GM18909 (cell line): ENCODE data around the gene NRP1.
"Not testable (repeated sequence)": the region's sequence is repeated elsewhere in the genome, so short reads cannot be mapped to it uniquely, and the experiment has no call there.

Source experiments
- ATAC-seq: cut with Tn5 transposase; IDR thresholded peaks from one replicate; pipeline ENCODE4 v1.9.1; 2021; ENCODE audit warnings: mild to moderate bottlenecking; ENCODE audit not compliant: unreplicated experiment, poor library complexity

NRP1 gene

DNA sequence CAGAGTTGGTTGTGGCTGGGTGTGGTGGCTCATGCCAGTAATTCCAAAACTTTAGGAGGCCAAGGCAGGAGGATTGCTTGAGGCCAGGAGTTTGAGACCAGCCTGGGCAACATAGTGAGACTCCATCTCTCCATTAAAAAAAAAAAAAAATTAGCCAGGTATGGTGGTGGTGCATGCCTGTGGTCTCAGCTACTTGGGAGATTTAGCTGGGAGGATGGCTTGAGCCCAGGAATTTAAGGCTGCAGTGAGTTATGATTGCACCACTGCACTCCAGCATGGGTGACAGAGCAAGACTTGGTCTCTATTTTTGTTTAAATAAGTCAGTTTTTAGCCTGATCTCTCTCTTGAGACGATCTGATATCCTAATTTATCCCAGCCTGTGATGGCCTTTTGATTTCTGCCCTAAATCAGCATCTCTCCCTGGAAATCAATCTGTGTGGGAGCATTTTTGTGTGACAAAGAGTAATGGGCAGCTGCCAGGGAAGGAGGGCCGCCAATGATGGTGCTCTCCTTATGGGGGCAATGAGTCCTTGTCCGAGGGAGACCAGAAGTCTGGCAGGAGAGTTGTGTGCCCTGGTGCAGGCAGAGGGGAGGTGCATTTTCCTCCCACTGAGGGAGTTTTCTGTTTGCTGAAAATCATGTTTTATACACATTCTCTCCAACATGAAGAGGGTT lies 111.0 kb downstream of the NRP1 start:
- ATAC-seq = no peak

DNA sequence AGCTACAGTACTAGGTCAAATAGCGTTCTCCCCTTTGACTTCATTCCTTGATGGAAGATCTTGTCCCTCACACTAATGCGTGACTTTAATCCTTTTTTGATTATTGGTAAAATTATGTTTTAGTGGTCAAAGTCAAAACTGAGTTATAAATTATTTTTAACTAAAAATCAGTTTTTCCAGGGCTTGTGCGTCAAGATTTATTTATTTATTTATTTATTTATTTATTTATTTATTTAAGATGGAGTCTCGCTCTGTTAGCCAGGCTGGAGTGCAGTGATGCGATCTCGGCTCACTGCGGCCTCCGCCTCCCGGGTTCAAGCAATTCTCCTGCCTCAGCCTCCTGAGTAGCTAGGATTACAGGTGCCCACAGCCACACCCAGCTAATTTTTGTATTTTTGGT lies 112.2 kb downstream of the NRP1 start:
- ATAC-seq = not testable (repeated sequence)

DNA sequence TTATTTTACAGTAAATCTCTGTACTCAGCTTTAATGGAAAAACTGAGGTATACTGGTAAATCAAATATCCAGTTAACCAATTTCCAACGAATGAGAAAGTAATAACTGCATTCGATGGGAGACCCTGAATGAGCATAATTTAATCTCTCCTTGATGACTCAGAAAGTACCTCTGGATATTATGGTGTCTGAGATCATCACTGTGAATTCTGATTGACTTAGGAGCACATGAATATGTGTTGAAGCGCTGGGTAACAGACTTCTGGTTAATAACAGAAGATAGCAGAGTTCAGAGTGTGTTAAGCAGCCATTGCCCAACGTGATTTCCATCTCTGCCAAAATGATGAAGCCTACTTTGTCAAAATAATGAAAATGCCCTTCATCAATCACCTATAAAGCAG lies 116.6 kb downstream of the NRP1 start:
- ATAC-seq = no peak

DNA sequence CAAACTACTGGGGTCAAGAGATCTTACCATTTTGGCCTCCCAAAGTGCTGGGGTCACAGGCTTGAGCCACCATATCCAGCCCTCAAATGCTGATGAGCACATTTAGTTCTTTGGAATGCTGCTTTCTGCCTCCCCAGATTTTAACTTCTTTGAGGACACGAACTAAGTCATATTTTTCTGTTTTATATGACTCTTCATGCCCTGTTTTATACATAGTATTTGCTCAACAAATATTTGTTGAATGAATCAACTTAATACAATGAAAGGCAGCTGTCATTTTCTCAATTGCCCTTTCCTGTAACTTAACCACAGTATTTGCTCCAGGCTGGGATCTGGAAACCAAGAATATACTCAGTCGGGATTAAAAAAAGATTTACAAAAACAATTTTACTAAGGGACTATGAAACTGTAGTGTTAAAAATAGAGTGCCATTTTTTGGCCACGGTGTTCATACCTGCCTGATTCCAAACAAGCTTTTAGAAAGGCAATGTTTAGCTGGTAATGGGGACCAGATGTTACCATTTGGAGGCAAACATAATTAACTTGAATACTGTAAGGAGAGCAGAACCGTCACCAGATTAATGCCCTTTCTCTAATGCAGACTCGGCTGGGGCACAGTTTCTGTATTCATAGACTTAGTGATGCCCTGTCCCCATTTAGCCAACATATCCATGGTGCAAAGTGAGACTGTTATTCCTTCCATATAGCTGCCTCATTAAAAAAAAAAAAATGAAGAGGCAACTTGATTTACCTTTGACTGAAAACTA lies 117.6 kb downstream of the NRP1 start:
- ATAC-seq = no peak

DNA sequence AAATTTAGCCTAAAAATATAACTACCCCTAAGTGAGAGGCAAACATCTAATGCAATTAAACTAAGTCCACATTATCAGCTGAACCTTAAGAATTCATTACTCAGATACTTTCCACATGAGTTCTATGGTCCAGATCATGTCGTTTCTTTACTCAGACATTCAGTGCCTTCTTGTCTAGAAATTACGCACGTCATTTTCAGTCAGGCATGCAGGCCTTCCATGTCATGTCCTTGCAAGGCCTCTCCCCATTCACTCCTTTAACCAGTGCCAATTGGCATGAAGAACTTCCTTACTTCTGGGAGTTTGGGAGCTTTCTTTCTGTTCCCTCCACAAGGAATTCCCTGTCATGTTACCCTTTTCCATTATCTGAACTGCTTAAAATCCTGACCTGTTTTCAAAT lies 118.8 kb downstream of the NRP1 start:
- no peak for ATAC-seq

DNA sequence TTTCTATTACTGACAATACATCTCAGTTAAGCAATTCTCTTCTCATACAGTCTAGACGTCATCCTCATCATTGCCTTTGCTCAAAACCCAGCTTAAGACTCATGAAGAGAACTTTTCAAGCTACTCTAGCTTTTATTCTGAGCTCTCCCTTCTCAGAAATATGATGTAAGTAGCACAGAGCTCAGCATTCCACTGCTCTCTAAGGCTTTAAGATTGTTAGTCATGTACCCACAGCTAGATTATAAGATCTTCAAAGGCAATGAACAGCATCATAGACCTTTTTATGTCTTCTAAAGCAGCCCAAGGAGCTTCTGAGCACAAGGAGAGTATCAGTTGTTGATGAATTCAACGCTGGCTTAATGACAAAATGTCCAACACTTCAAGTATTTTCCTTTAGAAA lies 119.3 kb downstream of the NRP1 start:
- ATAC-seq = no peak

DNA sequence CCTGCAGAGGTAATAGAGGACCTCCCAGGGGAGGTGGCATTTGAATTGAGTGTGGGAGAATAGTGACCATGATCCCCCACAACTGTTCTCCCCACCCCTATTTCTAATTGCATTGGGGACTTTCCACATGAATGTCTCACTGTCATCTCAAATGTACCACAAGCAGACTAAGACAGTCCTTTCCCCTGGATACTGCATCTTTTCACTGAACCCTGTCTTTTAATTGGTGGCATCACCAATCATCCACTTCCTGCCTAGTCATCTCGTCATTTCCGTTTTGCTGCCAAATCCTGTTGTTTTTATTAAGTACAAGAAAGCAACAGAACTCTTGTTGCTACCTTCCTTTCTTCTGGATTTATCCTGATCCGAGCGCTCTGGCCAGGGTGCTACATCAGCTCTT lies 120.3 kb downstream of the NRP1 start:
- no peak for ATAC-seq

DNA sequence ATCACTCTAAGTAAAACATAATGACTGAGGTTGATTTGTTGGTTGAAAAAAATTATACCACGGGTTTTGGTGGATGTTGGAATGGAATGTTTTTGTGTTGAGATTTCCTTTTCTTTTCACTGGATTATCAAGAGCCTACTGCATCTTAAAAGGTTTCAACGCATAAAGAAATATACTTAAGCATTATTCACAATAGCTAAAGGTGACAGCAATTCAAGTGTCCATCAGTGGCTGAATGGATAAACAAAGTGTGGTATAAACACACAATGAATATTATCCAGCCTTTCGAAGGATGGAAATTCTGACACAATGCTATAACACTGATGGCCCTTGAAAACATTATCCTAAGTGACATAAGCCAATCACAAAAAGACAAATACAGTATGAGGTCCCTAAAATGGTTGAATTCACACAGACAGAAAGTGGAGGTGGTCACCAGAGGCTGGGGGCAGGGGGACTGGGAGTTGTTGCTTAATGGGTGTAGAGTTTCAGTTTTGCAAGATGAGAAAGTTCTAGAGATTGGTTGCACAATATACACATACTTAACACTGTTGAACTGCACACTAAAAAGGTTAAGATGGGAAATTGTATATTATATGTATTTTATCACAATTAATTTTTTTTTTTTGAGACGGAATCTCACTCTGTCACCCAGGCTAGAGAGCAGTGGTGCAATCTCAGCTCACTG lies 122.3 kb downstream of the NRP1 start:
- no peak for ATAC-seq

DNA sequence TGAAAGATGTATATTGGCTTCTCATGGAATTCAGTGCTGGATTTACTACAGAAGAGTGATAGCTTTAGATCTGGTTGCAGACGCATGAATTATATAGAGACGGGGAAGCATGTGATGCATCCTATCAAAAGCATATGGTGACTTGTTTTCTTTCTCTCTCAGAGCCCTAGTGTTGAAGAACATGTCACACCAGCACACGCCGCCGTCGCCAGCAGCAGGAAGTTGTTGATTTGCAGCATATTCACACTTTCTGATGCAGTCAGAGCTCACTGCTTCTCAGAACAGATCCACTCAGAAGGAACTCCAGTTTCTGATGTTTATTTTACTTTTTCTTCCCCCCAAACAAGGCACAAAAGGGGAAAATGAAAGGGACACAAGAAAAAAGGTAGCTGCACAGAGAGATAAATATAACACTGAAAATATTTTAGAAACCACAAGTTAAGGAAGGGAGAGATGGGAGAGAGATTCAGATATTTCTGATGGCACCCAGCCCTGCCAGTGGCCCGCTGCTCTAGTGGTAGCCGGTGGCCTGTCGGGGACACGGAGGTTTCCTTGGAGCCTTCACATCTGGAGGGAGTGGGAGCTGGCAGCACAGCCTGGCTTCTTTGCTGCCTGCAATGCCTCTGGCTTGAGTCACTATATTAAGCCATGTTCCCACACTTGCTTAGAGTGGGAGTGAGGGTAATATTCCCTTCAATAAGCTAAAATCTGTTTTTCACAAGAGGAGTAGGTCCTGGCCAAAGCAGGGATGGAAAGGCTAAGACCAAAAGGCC lies 123.2 kb downstream of the NRP1 start:
- no peak for ATAC-seq

DNA sequence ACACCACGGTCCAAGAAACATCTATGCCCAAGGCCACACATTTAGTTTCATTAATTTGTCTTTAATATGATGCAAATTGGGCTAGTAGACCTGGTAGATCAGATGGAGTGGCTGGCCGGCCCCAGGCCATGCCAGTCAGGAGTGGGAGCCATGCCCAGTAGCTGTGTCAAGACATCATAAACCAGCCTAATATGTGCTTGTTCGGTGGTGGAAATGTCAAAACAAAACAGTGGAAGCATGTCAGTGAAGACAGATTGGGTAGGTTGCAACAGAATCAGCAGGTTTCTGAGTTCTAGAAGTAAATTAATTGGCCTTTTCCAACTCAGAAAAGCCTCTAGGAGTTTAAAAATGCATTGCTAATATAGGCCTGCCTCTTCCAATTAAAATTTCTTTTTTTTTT lies 124.7 kb downstream of the NRP1 start:
- no peak for ATAC-seq

DNA sequence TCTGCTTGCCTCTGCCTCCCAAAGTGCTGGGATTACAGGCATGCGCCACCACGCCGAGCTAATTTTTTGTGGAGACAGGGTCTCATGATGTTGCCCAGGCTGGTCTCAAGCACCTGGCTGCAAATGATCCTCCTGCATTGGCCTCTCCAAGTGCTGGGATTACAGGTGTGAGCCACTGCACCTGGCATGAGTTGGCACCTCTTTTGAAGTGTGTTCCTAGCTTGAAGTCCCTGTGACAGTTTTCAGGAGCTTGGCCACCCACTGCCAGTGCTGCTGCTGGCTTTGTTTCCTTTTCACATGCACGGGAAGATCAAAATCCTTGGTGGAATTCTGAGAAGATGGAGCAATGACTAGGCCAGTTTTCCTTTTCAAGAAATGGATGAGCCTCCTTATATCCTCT lies 126.3 kb downstream of the NRP1 start:
- ATAC-seq = no peak

DNA sequence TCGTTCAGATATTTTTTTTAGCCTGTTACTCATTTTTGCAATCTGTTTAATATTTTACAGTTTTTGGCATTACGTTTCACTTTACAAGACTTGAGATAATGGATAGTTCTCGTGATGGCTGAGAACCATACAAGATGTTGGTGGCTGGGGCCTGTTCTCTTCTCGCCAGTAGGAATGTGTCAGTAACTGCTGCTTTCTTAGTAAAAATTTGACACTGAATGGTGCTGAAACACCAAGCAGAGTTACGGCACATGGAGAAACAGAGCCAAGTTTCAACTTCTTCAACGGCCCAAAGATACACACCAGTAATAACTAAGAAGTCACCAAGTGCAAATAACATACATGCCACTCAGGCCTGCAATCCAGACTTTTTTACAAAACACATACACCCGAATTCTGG lies 130.4 kb downstream of the NRP1 start:
- no peak for ATAC-seq

DNA sequence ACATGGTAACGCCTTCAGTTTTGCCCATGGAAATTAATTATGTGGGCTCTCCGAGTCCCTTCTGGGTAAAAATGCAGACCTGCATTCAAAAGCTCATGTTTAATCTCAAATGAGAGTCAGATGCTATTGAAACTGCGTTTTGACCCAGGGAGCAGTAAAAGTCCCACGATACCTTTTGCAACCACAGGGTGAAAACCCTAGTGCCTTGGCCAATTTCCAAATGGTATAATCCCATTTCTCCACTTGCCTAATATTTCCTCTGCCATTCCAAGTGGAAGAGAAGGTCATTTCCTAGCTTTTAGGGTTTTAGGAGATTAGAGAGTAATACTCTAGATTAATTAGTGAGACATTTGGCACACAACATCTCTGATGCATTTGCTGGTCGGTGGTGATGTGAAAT lies 132.5 kb downstream of the NRP1 start:
- no peak for ATAC-seq

DNA sequence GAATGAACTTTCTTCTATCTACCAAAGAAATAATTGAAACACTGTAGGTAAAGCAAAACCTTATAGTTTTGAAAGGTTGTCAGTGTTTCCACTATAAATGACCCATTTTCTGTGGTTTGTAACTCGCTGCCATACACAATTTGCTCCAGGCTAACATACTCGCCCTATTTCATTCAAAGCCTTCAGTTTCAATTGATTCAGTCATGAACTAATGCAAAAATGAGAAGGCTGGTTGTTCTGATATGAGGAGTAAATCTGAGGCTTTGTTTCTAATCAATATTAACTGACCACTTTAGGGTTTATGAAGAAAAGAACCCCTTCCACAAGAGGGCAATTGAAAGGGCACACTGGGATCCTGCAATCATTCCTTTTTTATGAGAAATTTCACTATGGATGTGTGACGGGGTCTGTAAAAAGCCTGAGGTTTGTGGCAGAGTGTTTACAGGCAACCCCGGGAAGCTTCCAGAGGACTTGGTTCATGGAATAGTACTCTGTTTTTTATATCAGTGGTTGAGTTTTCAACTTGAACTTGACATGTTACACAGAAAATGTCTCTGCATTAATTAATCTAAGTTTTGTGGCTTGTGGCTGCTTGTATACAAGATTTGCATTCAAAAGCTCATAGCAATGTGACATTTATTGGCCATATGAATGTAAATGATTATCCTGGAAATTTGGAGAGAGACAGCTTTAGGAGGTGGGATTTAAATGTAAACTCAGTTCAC lies 133.2 kb downstream of the NRP1 start:
- no peak for ATAC-seq

DNA sequence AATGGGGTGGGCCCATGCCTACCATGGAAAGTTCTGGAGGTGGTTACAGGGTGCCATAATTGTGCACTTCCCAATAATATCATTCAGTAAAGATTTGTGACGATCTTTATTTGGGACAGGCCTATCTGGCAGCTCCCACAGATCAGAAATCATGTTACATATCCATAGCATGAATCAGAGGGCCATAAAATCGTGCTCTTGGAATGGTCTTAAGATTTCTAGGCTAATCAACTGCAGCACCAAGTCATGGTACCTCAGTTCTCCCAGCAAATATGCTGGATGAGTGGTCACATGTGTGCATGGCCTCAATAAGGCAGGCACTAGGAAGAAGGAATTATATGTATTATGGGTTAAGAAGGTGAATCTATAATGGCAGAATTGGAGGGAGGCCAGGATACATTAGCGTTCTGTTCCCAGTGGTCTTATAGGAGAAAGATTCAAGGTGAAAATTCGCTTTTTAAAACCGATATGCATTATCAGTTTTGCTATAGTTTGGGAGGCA lies 134.7 kb downstream of the NRP1 start:
- no peak for ATAC-seq

DNA sequence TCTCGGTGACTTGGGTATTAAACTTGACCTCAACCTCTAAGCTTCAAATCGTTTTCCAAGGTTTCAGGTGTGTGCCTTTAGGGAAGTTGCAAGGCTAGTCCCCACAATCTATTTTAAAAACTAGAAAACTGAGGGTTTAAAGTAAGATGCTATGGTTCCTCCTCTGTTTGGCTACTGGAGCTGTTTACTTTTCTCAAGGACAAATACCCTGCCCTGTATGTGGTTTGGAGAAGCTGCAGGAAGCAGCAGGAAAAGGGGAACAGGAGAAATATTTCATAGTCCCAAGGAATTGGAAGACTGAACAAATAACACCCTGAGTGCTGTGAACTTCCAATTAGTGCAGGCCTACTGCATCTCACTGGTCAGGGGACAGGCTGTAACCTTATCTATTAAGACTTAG lies 135.9 kb downstream of the NRP1 start:
- no peak for ATAC-seq

DNA sequence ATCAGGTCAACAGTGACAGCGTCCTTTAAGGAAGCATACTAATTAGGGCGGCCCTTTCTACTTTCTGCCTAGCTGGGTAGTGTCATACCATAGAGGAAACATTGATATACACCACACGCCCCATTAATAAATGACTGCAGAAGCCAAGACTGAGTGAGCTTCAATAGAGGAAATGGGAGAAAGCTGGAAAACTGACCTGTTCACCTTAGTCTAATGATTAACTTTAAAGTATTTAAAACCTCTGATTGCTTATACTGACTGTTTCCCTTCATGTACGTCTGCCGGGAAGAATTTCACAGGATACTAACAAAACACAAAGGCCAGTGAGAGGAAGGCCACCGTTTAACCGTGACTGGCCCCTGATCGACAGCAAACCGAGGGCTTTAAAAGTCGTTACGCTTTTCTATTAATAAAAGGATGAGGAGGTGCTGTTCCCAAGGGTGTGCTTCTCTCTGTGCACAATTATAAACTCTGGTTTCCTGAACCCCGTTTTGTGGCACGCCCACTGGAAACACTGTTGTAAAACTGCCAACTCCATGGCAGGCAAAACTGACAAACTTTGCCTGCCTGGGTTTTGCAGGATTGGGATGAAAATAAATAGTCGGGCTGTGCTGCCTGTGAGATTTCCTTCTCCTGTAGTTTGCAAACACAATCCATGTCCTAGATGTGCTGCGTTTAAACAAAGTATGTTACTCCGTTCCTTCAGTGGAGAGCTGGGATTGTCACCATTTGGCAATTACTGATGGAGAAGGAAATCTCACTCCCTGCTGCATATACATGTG lies 137.6 kb downstream of the NRP1 start:
- ATAC-seq = no peak

DNA sequence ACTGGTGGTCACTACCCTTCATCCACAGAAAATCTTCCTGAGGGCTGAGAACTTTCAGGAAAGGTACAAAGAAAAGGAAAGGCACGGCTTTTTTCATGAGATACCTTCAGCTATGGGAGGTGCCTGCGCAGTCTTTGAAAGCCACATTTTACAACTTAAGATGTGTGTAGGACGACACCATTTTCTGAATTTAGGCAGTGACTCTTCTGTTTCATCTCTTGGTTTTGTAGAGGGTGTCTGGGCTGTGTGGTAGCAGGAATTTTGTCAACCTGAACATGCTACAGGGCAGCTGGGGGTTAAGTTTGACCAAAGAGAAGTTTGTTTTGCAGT lies 138.1 kb downstream of the NRP1 start:
- no peak for ATAC-seq

DNA sequence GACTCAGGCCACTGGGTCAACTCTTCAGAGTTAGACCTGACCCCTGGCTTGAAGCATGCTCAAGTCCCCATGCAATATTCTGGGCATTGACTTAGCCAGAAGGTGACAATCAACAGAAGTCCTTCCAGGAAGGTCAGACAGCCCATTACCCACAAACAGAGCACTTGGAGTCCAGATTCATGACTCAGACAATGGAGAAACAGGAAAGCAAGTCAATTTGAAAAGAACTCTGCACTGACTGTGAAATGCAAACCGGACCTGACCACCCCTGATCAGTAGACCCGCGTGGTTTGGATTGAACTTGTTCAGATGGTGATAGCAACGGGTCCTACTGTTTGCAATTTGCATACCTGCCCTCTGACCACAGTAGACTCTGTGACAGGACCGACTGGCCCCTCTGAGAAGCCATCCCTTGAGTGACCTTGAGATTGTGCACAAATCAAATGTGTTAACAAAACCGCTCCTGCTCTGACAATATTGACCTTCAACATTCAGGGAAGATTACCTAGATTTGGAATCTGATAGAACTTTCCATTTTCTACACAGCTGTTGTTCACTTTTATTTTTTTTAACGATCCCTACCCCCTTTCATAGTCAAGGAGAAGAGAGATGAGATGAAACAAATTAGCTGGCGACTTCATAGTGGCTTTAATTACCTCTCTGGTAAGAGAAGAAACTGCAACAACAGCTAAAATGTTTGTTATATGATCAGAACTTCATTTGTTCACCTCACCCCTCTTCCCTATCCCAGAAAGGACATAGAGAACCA lies 138.7 kb downstream of the NRP1 start:
- ATAC-seq = no peak
